ENCODE measurements around the gene FAM163A.
"Not testable (repeated sequence)": the region's sequence is repeated elsewhere in the genome, so short reads cannot be mapped to it uniquely, and the experiment has no call there.

Gene FAM163A

DNA sequence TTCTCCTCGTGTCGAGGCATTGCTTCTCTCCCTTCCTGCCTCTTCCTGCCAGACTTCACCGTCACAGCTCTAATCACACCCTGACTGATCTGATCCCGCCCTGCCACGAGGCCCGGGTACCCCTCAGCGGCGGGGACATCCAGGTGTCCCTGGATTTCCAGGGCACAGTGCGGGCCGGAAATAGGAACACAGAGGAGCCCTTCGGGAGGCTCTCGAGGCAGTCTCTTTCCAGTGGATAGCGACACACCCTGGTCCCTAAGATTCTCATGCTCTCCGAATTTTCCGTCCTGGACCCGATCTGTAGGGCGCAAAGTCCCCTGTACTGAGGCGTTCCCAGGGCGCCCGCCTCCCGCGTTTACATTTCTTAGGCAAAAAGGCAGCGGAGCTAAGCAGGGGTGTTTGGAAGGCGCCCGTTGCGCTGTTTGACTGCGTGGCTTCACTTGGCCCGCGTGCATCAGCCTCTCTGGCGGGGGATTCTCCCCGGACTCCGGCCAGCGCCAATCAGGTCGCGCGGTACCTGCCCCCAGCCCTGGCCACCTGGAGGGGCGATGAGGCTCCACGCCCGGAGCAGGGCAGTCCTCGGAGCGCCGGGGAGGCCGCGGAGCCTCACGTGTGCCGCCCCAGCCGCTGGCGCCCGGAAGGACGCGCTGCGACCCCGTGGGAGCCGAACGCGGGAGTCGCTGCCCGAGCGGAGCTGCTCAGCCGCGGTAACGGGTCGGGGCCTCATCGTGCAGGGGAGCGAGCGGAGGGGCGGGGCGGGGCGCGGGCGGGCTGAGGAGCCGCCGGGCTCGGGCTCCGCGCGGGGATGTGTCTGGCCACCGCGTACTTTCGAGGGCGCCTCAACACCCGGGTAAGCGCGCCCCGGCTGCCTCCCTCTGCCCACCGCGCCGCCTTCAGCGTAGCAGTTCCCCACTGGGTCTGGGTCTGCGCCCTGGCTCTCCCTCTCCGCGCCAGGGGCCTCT, at the start of gene FAM163A:
TSS of gene FAM163A (plus strand) at position 575 of the 962 bp plus-strand sequence. CDS start 69,807 bp downstream, outside the sequence.
- DNase-seq, result no peak

DNA sequence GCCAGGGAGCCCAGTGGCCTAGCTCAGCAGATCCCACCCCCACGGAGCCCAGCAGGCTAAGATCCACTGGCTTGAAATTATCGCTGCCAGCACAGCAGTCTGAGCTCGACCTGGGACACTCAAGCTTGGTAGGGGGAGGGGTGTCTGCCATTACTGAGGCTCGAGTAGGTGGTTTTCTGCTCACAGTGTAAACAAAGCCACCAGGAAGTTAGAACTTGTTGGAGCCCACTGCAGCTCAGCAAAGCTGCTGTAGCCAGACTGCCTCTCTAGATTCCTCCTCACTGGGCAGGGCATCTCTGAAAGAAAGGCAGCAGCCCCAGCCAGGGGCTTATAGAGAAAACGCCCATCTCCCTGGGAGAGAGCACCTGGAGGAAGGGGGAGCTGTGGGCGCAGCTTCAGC, 48.6 kb upstream of the FAM163A start:
- DNase-seq, result not testable (repeated sequence)

DNA sequence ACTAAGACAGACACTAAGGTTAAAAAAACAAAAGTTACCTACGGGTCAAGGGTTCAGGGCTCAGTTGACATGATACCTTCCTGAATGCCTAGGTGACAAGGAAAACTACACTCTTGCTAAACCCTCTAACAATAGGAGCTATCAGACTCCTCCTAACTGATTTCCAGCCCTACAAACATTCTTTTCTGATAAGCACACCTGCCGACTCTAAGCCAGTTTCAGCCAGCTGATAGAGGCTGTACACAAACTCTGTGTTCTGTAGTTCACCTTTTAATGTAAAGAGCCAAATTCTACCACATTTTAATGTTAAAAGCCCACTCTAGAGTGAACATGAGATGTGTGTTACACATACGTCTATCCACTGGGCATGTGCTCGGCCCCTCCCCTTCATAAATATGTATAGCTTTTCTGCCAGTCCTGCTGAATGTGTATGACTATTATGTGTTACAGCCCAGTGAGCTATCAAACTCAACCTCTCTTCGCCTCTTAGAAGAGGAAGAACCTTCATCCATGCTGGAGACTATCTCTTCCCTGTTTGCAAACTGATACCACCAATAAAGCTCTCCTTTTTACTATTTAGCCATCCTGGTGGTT, 40.0 kb upstream of the FAM163A start:
- DNase-seq, result no peak

DNA sequence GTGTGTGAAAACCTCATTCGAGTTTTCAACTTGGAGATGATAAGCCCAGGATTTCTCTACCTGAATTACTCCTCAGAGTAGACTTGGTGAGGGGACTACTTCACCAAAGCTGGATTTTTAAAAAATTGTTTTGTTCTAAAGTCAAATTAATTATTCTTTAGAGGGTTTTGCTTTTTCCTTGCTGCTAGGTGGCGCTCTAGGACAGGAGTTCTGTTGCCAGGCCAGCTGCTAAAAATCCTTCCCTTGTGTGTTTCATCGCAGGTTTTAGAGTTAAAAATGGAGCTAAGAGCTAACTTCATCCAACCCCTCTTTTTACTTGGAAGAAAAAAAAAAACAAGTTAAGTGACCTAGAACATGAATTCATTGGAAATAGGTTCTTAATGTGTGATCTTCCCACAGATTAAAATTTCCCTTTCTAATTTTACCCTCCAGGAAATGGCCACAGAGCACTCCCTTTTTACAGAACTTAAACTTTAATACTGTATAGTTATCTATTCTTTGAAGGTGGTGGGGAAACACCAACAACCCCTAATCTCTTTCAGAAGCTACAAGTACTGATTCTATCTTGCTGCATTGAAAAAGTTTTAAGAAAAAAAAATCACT, 36.7 kb upstream of the FAM163A start:
- peak; percentile 54 to 56 for DNase-seq

DNA sequence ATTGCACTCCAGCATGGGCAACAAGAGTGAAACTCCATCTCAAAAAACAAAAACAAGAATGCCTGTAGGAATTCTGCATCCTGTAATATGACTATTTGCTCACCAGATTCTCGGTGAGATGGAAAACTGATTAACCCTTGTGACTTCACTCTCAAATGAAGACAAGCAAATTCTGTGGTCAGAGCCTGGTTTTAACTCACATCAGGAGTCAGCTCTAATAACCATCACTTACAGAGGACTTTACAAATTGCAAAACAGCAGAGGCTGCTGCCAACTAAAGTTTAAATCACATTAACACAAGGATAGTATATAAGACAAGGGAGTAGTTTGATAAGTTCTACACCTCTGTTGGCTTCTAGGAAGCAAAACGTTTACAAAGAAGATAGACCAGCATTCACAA, 35.7 kb upstream of the FAM163A start:
- no peak for DNase-seq

DNA sequence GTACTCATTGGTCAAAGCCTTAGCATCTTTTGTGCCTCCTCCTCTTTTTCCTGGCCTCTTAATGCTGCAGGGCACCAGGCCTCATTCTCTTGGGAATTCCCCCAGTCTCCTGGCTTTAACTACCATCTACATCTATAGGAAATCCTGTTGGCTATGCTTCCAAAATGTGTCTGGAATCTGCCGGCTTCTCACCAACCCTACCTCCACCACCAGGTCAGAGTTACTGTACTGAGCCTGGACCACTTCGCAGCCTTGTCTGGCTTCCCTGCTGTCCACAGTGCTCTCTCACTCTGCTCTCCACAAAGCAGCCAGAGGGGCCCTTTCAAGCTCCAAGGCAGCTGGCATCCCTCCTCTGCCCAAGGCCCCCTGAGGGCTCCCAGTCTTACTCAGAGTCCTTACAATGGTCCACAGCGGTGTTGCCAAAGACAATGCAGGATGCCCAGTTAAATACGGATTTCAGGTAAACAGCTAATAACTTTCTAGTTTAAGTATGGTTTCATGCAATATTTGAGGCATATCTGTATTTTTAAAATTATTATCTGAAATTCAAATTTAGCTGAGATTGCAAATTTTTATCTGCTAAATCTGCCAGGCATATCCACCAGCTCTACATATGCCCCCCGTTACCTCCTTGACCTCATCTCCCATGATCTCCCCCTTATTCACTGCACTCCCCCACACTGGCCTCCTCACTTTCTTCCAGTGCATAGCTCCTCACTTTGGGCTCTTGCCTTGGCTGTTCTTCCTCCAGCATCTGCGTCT, 34.5 kb upstream of the FAM163A start:
- DNase-seq, result no peak

DNA sequence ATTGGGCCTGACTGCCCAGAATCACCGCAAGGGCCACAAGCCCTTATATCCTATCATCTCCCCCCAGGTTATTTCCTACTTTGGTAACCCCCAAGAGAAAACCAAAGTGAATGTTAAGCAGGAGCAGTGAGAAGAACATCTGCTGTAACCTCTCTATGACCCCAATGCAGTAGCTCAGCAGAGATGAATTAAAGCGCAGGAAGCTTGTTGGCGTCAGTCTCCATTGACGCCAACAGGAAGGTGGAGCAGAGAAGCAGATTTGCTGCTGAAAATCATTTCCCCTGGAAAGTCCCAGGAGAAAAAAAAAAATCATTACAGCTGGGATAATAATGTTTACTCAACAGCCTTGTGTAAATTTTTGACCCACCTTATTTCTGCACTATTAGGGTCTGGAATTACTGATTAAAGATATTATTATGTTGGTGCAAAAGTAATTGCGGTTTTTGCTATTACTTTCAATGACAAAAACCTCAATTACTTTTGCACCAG, 33.2 kb upstream of the FAM163A start:
- DNase-seq, result peak in 1 of 2 experiments; percentile 5

DNA sequence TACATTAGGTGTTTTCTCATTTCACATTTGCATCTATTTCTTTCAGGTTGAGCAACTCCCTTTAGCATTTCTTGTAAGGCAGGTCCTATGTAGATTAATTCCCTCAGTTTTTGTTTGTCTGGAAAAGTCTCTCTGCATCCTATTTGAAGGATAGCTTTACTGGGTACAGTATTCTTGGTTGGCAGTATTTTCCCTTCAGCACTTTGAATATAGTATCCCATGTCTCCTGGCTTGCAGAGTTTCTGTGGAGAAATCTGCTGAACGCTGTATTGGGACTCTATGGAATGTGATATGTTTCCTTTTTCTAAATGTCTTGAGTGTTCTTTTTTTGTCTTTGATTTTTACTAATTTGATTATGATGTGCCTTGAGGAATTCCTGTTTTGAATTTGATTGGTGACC, 28.9 kb upstream of the FAM163A start:
- DNase-seq, result no peak

DNA sequence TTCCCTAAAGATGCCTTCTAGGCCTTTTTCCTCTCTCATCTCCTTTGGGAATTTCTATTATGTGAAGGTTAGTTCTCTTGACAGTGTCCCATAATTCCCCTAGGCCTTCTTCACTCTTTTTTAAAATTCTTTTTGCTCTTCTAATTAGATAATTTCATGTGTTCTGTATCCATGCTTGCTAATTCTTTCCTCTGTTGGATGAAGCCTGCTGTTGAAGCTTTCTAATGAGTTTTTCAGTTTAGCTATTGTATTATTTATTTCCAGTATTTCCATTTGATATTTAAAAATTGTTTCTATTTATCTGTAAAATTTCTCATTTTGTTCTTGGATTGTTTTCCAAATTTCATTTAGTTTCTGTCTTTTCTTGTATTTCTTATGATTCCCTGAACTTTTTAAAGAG, 28.5 kb upstream of the FAM163A start:
- no peak for DNase-seq

DNA sequence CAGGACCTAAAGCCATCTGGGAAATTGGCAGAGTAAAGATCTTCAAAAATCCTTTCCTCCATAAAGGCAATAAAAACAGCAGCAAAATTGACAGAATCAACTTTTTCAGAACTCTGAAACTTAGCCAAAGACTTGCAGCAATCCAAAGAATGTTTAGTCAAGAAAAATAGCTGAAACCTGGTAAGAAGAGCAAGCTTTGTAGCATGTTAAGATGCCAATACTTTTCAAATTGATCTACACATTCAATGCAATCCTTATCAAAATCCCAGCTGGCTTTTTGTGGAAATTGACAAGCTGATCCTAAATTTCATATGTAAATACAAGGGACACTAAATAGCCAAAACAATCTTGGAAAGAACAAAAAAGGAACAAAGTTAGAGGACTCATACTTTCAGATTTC, 23.8 kb upstream of the FAM163A start:
- DNase-seq, result no peak

DNA sequence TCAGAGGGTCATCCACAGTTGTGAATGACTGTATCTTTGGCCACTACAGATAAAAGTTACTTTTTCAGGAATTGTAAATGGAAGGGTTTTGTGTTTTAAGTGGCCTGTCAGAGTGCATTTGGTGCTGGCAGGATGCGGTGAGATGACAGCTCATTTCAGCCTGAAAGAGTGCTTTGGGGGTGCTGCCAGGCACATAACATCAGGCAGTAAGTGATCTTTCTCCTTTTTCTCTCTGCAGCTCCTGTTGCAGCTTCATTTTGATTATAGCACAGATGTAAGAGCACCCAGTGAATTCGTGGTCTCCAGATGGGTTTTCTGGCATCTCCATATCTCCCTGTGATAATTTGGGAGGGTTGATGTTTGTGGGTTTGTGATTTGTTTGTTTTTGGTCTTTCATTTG, 14.8 kb upstream of the FAM163A start:
- no peak for DNase-seq

DNA sequence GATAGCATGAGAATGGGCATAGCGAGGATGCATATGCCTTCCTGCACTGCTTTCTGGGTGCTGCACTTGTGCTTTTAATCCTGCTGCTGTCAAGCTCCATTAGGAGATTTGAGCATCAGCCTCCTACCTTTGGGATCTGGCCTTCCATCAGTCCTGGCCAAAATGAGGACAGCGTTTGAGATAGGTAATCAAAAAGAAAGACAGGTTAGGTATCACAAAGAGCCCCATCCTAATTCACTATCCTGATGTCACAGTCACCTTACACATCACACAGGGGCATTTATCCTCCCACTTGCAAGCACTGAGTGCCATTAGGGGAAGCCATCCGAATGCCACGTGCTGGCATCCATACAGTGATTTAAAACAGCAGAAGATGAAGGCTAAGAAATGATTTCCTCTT, 13.2 kb upstream of the FAM163A start:
- no peak for DNase-seq

DNA sequence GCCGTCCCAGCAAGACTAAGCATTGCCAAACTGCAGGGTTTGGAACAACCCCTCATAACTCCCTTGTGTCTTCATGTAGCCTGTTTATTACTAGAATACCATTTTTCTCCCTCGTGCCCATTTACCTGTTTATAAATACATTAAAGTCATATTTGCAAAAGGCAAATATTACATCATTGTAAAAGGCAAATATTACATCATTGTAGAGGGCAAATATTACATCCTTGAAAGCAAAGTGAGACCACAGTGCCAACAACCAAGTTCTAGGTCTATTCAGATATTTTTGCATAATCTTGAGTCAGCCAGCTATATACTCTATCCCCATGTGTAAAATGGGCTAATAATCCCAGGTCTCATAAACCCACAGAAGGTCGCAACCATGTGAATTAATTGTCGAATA, 11.4 kb upstream of the FAM163A start:
- DNase-seq, result no peak

DNA sequence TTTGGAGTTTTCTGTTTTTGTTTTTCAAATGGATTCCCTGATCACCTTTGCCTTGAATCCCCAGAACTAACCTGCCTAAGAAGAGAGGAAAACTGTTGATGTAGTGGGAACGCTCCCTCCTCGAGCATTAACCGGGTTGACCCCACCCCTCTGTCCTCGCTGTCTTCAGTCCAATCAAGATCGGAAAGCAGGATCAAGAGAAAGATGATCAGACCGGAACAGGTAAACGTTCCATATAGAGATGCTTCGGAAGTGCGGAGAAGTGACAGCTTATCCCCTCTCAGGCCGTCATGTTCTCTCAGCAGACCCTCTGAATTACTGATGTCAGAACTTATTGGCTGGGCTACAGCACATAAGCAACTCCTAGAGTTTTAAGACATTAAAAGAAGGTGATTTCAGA, 800 bp upstream of the FAM163A start:
- DNase-seq, result no peak

DNA sequence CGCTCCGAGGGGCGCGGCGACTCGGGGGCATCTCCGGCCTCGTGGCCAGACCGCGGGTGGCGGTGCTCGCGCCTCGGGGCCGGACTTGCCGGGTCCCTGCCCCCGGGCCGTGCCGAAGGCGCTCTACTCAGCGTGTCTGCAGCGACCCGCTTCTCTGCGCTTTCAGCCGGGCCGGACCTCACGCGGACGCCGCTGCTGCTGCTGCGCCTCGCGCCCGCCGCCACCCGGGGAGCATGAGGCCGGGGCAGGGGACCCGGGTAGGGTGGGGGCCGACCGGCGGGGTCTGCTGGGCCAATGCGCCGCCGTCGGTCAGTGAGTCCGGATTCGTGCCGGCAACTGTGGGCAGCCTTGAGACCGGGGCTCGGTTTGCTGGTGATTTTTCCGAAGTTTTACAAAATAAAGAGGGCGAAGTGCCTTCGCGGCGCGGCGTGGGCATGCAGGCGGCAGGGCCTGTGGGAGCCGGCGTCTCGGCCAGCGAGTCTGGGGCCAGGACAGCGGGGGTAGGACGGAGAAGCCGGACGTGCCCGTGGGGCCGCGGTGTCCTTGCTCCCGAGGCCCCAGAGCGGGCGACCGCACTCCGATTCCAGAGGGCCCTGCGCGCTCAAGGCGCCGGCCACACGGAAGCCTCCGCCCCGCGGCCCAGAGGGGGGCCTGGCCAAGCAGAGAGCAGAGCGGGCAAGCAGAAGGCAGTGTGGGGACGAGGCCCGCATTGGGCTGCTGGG, 749 bp downstream of the FAM163A start:
- DNase-seq, result no peak

DNA sequence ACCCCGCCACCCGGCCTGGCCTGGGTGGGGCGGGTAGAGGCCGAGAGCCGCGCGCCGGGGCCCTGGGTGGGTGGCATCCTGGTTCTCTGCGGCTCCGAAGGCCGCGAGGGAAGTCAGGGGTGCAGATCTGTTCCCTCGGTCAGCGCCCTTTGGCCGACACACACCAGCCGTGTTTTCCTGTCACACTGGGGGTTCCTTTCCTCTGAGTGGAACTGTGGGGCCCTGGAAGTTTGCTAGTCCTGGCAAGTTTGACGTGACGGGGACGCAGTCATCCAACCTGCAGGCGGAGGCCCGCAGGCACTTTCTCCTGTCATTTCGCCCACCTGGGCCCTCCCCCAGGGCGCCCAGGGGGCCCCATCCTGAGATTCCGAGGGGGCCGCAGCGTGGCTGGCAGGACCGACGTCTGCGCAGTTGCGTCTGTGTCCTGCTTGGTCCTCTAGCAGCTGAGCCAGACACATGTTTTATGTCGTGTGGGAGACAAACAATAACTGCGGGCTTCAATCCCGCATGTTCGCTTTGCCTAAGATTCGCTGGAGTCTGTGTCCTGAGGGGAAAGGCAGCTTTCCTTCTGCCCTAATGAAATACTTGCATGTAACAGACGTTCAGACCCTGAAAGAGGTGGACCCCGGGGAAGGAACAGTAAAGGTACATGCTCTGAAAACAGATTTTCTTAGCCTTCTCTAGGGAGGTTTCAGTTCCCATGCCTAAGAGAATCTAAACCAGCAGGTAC, 1.5 kb downstream of the FAM163A start:
- DNase-seq, result no peak

DNA sequence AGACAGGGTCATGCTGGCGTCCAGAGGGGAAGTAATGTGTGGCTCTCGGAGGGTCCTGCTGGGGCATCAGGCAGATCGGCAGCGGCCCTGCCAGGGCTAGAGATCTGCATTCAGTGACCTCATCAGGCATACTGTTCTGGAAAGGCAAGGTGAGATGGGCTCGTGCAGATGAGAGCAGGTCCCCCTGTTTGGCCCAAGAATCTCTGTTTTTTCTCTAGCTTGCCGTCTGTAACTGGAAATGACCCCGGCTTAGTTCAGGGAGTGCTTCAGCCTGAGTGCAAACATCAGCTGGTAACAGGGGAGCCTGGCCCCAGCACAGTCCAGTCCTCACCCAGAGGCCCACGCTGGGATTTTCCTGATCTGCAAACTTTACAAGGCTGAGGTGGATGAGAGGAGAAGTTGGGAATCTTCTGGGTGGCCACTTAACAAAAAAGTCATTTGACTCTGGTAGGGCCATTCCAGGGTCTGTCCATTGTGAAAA, 2.1 kb downstream of the FAM163A start:
- DNase-seq, result no peak

DNA sequence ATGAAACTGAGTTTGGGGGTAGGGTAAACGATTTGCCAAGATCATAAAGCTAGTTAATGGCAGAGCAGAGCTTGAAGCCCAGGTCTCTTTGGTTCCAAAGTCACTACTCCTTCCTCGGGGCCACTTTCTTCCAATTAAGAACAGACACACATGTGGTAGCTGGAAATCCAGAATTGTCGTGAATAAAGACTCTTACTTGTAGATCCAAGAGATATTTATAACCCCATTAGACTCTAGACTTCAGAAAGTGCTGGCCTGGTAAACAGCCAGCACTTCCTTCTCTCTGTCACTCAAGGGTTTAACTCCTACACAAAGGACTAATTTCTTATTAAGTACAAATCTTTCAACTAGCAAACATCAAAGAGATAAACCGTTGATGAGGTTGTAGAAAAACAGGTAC, 2.7 kb downstream of the FAM163A start:
- no peak for DNase-seq

DNA sequence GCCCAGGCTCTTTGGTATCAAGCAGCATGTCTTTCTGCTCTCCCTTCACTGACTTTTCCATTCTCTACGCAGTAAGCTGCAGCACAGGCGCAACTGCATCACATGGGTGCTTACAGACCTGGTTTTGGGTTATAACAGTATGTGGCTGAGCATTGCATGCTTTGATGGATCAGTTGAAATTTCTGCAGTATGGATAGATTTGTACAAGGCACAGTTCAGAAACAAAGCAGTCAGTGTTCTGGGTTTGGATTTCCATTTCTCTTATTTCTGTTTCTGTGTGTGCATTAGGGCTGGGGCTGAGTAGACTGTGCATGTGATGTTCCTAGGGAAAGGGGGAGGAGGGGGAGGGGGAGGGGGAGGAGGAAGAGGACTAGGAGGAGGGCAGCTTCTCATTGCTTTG, 4.5 kb downstream of the FAM163A start:
- DNase-seq, result no peak

DNA sequence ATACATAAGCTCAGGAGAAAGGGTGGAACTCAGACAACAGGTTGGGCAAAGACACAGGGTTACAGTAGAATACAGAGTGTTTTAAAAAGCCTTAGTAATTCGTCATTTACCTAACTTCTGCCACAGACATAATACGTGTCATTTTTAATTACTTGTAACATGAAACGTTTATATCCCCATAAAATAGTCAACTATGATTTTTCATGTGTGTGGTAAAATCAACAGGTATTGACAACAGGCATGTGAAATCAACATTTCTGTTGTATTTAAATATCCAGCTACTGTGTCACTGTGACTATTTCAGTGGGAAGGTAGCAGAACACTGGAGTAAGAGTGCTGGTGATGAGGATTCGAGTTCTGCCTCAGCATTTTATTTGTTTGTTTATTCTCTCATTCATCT, 5.7 kb downstream of the FAM163A start:
- no peak for DNase-seq

DNA sequence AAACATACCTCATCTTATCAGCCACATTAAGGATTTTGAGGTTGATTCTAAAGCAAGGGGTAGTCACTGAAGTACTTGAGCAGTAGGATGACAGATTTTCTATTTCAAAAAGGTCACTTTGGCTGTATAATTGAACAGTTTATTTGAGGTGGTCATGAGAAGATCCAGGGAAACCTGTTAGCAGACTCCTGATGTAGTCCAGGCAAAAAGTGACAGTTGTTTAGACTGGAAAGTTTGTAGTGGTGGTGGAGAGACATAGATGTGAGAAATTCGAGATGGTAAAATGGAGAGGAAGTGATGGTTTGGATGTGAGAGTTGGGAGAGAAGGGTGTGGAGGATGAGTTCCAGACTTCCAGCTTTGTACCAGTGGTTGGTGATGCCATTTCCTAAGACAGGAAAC, 7.5 kb downstream of the FAM163A start:
- no peak for DNase-seq

All from activated CD4-positive, alpha-beta T cell treated with anti-CD3 and anti-CD28 coated beads, Interleukin-2, amount 50 U/mL, for 4 hours (primary cell).